GM23248 (cell line): ENCODE measurements around the gene LAMTOR2. TPM values are rescaled to one million over a fixed set of nuclear protein-coding genes. Genes with fewer than 3 reads are reported as not detected.
"Not testable (repeated sequence)": the region's sequence is repeated elsewhere in the genome, so short reads cannot be mapped to it uniquely, and the experiment has no call there.

Experiments used
- DNase-seq: peaks from one replicate; pipeline ENCODE4 v3.0.0-alpha.2; 2015
- H2AFZ ChIP-seq: fragments of 200-600 bp; sonication (generic); 2 replicates; pipeline ENCODE4 v1.6.1; 2016; ENCODE audit warnings: antibody characterized with exemption
- H3F3A ChIP-seq: fragments of 200-600 bp; sonication (generic); 2 replicates; pipeline ENCODE4 v1.6.1; 2016; ENCODE audit warnings: mild to moderate bottlenecking, antibody characterized with exemption, mixed run types; ENCODE audit not compliant: insufficient read depth
- H3K27ac ChIP-seq: fragments of 200-600 bp; sonication (generic); 2 replicates; pipeline ENCODE4 v1.5.1; 2016; ENCODE audit warnings: mild to moderate bottlenecking
- H3K27me3 ChIP-seq: fragments of 200-600 bp; sonication (generic); replicated peaks from 2 replicates; pipeline ENCODE4 v1.6.1; 2016; ENCODE audit warnings: mild to moderate bottlenecking; ENCODE audit not compliant: insufficient read depth
- H3K36me3 ChIP-seq: fragments of 200-600 bp; sonication (generic); 2 replicates; pipeline ENCODE4 v1.6.1; 2016; ENCODE audit warnings: low read depth, mild to moderate bottlenecking
- H3K4me1 ChIP-seq: fragments of 200-600 bp; sonication (generic); 2 replicates; pipeline ENCODE4 v1.6.1; 2016; ENCODE audit warnings: mild to moderate bottlenecking; ENCODE audit not compliant: insufficient read depth
- H3K4me2 ChIP-seq: fragments of 200-600 bp; sonication (generic); one replicate; pipeline ENCODE4 v1.6.1; 2016; ENCODE audit warnings: mild to moderate bottlenecking; ENCODE audit not compliant: unreplicated experiment
- H3K4me3 ChIP-seq: fragments of 200-600 bp; sonication (generic); 2 replicates; pipeline ENCODE4 v1.5.1; 2016; ENCODE audit warnings: mild to moderate bottlenecking
- H3K79me2 ChIP-seq: fragments of 200-600 bp; sonication (generic); 2 replicates; pipeline ENCODE4 v1.6.1; 2016; ENCODE audit warnings: mild to moderate bottlenecking; ENCODE audit not compliant: insufficient read depth
- H3K9ac ChIP-seq: fragments of 200-600 bp; sonication (generic); 2 replicates; pipeline ENCODE4 v1.6.1; 2016; ENCODE audit warnings: mild to moderate bottlenecking
- H3K9me2 ChIP-seq: fragments of 200-600 bp; sonication (generic); 2 replicates; pipeline ENCODE4 v1.6.1; 2016; ENCODE audit warnings: mixed run types, mild to moderate bottlenecking, moderate library complexity; ENCODE audit not compliant: insufficient read depth
- H3K9me3 ChIP-seq: fragments of 200-600 bp; sonication (generic); one replicate; pipeline ENCODE4 v1.6.1; 2017; ENCODE audit warnings: low read depth
- H4K20me1 ChIP-seq: fragments of 200-600 bp; sonication (generic); 2 replicates; pipeline ENCODE4 v1.6.0; 2016; ENCODE audit not compliant: insufficient read depth
- EZH2 ChIP-seq: fragments of 200-600 bp; sonication (generic); IDR thresholded peaks from 2 replicates; pipeline ENCODE4 v1.6.1; 2018; ENCODE audit warnings: antibody characterized with exemption, mild to moderate bottlenecking; ENCODE audit not compliant: insufficient read depth, poor library complexity, severe bottlenecking
- EZH2phosphoT487 ChIP-seq: fragments of 200-600 bp; sonication (generic); IDR thresholded peaks from 2 replicates; pipeline ENCODE4 v1.6.1; 2018; ENCODE audit warnings: antibody characterized with exemption, moderate library complexity, mild to moderate bottlenecking, low read depth; ENCODE audit not compliant: insufficient read depth
- WGBS, 2 experiments: methylation state at CpG; one replicate each; pipeline ENCODE4 v1.1.6; 2015 to 2017; ENCODE audit warnings: low lambda C conversion rate in 2 of 2, low coverage in 1 of 2; ENCODE audit errors: missing lambda C conversion rate in 2 of 2; 5-methylcytosine and 5-hydroxymethylcytosine counted together
- in situ Hi-C: fragments of 300-500 bp; cut with MboI; formaldehyde crosslinking; loops from 2 replicates; pipeline ENCODE4 v1.15.0; 2020
- polyA plus RNA-seq: library from polyadenylated mRNA; unstranded; fragments of >200 nt; fragmentation: Nextera tagmentation; extraction: Ambion mirVana; gene quantifications from 2 replicates; pipeline ENCODE4 v1.2.1, GENCODE V29; 2016
- total RNA-seq: library from RNA; depleted of rRNA; stranded (reverse); fragments of >200 nt; shearing (Covaris generic); gene quantifications from 2 replicates; pipeline ENCODE4 v1.2.3, GENCODE V29; 2014

LAMTOR2 gene
- total and polyA plus RNA-seq, 2 experiments from 2014 or later: 41.3 to 143 TPM

GRCh38 chr1:156033011-156033410 lies 21.6 kb upstream of the LAMTOR2 start:
- in situ Hi-C loops: no loop called here
- no peaks in the 10 kb centered on the region for H3K27me3 ChIP-seq
- H3F3A ChIP-seq: no peaks in the 10 kb centered on the region
- no peaks in the 10 kb centered on the region for H4K20me1 ChIP-seq
- H3K36me3 ChIP-seq: no peaks in the 10 kb centered on the region
- TF ChIP-seq EZH2 (no peak), EZH2phosphoT487 (no peak)
- no peak overlapping the region for H3K27ac ChIP-seq
- no peaks in the 10 kb centered on the region for H3K9me2 ChIP-seq
- no peaks in the 10 kb centered on the region for H3K79me2 ChIP-seq
- peak; percentile 63 for DNase-seq
- H2AFZ ChIP-seq: peak overlapping the region; percentile 57
- 0 out of 2 replicates have a peak, but pooled peaks cover 6% of the 10 kb centered on the region for H3K4me1 ChIP-seq
- H3K9ac ChIP-seq: no peak overlapping the region
- H3K4me3 ChIP-seq: no peak overlapping the region
- H3K9me3 ChIP-seq: no peaks in the 10 kb centered on the region
- H3K4me2 ChIP-seq: no peak overlapping the region
- WGBS, 2 experiments: 37 to 48% methylated on average over 6 of the region's 6 CpGs

- H3K4me1 ChIP-seq, H3K79me2 ChIP-seq, in situ Hi-C loops, H2AFZ ChIP-seq, H3K36me3 ChIP-seq, H3F3A ChIP-seq, H3K4me2 ChIP-seq, H4K20me1 ChIP-seq, H3K9me2 ChIP-seq, H3K27ac ChIP-seq, DNase-seq, H3K9ac ChIP-seq, H3K9me3 ChIP-seq, H3K4me3 ChIP-seq, H3K27me3 ChIP-seq: not testable (repeated sequence)
- 88 to 90% methylated on average over 4 of the region's 4 CpGs for WGBS, 2 experiments
Measured at GRCh38 chr1:156034991-156035390, 19.6 kb upstream of the LAMTOR2 start.

- Histone ChIP-seq H3F3A (peaks cover 11% of the 10 kb centered on the region; the same call in 1 of the 2 replicates), H3K4me3 (no peak overlapping the region), H3K9ac (no peak overlapping the region), H3K4me1 (peaks cover 11% of the 10 kb centered on the region), H4K20me1 (no peaks in the 10 kb centered on the region), H3K27me3 (no peaks in the 10 kb centered on the region), H3K9me2 (no peaks in the 10 kb centered on the region), H3K27ac (no peak overlapping the region), H3K79me2 (no peaks in the 10 kb centered on the region), H3K4me2 (no peak overlapping the region), H3K36me3 (no peaks in the 10 kb centered on the region), H2AFZ (no peak overlapping the region), H3K9me3 (no peaks in the 10 kb centered on the region)
- 84 to 88% methylated on average over 3 of the region's 3 CpGs for WGBS, 2 experiments
- in situ Hi-C loops: no loop called here
- no peak for DNase-seq
- TF ChIP-seq EZH2phosphoT487: no peak
- TF ChIP-seq EZH2: no peak
Measured at GRCh38 chr1:156042828-156043227, 11.8 kb upstream of the LAMTOR2 start.

- Histone ChIP-seq H3F3A (peaks cover 11% of the 10 kb centered on the region; the same call in 1 of the 2 replicates), H3K9me2 (no peaks in the 10 kb centered on the region), H3K79me2 (no peaks in the 10 kb centered on the region), H3K36me3 (no peaks in the 10 kb centered on the region), H3K9me3 (no peaks in the 10 kb centered on the region), H3K27me3 (no peaks in the 10 kb centered on the region), H4K20me1 (no peaks in the 10 kb centered on the region), H3K4me3 (no peak overlapping the region), H3K4me2 (no peak overlapping the region), H3K4me1 (peaks cover 11% of the 10 kb centered on the region), H2AFZ (no peak overlapping the region), H3K9ac (no peak overlapping the region), H3K27ac (no peak overlapping the region)
- 98% methylated on average over 4 of the region's 4 CpGs for WGBS, 2 experiments
- in situ Hi-C loops: no loop called here
- no peak for DNase-seq
- TF ChIP-seq EZH2phosphoT487: no peak
- TF ChIP-seq EZH2: no peak
Measured at GRCh38 chr1:156045076-156045475, 9.5 kb upstream of the LAMTOR2 start.

GRCh38 chr1:156048663-156049258 lies 5.8 kb upstream of the LAMTOR2 start:
- Histone ChIP-seq H3K4me2 (no peak overlapping the region), H3K4me1 (no peaks in the 10 kb centered on the region), H3F3A (no peaks in the 10 kb centered on the region), H3K79me2 (peaks cover 10% of the 10 kb centered on the region), H4K20me1 (no peaks in the 10 kb centered on the region), H3K9me2 (no peaks in the 10 kb centered on the region), H3K27me3 (no peaks in the 10 kb centered on the region), H3K9ac (no peak overlapping the region), H3K9me3 (no peaks in the 10 kb centered on the region), H3K4me3 (no peak overlapping the region), H3K36me3 (no peaks in the 10 kb centered on the region), H2AFZ (no peak overlapping the region), H3K27ac (no peak overlapping the region)
- TF ChIP-seq EZH2phosphoT487 (no peak), EZH2 (no peak)
- in situ Hi-C loops: no loop called here
- no peak for DNase-seq
- WGBS, 2 experiments: 94 to 97% methylated on average over 3 of the region's 3 CpGs
